ENCODE data around the gene S100A11.

- TF ChIP-seq, protein P1, sequence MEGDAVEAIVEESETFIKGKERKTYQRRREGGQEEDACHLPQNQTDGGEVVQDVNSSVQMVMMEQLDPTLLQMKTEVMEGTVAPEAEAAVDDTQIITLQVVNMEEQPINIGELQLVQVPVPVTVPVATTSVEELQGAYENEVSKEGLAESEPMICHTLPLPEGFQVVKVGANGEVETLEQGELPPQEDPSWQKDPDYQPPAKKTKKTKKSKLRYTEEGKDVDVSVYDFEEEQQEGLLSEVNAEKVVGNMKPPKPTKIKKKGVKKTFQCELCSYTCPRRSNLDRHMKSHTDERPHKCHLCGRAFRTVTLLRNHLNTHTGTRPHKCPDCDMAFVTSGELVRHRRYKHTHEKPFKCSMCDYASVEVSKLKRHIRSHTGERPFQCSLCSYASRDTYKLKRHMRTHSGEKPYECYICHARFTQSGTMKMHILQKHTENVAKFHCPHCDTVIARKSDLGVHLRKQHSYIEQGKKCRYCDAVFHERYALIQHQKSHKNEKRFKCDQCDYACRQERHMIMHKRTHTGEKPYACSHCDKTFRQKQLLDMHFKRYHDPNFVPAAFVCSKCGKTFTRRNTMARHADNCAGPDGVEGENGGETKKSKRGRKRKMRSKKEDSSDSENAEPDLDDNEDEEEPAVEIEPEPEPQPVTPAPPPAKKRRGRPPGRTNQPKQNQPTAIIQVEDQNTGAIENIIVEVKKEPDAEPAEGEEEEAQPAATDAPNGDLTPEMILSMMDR (IDR thresholded peaks at IDR 0.05) = no peak
- no peak for TF ChIP-seq POLR2A (IDR thresholded peaks at IDR 0.05)
- TF ChIP-seq EP300 (IDR thresholded peaks at IDR 0.05) = no peak
Measured at GRCh38 chr1:152072311-152072710, 35.5 kb upstream of the S100A11 start.

Measured in suprapubic skin (tissue), 3 donors.